Stimulated activated CD4-positive, alpha-beta T cell treated with anti-CD3 and anti-CD28 coated beads, Interleukin-1b, Interleukin-23, amount 100 ng/mL, for 48 hours (primary cell): ENCODE measurements around the gene FBXL13.
A peak's percentile ranks its signal among the peaks of the same experiment; 100 is the strongest.
"Not testable (repeated sequence)": the region's sequence is repeated elsewhere in the genome, so short reads cannot be mapped to it uniquely, and the experiment has no call there.

ENCODE experiments used
- DNase-seq: peaks from one replicate; pipeline ENCODE4 v3.0.0-alpha.2; 2020

The FBXL13 gene

DNA sequence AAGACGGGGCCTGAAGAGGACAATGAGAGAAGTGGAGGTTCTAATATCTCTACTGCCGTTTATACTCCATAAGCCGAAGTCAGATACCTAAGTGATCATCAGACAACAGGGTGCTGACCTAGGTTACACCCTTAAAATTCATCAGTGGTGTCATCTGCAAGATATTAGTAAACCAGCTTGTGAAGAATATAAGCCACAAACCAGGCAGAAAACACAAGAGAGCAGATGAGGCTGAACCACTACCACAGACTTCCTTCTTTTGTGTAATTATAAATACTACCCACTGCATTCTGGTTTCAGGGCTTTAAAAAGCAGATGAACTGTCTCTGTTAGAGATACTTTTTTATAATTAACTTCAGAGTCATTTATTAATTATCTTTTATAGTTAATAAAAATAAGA is 230.7 kb downstream of the FBXL13 start:
- no peak for DNase-seq

DNA sequence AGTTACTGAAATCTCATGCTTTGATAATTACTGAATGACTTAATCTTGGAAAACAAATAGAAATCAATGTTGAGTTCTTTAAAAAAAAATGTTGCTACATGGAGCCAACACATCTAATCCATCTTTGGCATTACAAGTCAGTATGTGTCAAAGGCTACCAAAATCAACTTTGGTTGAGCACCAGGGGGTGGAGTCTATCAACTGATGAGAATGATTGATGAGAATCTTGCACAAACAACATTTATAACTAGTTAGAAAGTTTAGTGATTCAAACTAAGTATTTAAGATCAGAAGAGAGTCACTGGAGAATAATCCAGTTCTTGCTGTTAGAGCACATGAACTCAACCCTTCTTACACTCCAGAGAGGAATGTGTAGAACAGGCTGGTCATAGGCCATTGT is 232.3 kb downstream of the FBXL13 start:
- no peak for DNase-seq

DNA sequence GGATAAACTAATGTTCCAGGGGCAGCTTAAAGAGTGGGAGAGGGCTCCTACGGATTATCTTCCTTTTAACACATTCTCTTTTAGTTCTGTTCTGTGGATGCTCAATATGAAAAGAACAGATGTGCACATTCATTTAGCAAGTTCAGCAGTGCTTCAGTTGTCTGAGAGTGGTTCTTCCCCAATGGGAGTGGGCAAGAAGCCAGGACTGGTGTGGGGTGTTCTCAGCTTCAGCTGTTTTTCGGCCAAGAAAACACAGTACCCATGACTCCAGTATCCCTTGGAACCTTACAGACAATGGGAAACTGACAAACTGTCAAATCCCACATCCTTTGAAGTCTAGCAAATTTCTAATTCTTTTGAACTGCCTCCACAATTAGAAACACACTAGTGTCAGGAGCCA is 233.3 kb downstream of the FBXL13 start:
- no peak for DNase-seq

DNA sequence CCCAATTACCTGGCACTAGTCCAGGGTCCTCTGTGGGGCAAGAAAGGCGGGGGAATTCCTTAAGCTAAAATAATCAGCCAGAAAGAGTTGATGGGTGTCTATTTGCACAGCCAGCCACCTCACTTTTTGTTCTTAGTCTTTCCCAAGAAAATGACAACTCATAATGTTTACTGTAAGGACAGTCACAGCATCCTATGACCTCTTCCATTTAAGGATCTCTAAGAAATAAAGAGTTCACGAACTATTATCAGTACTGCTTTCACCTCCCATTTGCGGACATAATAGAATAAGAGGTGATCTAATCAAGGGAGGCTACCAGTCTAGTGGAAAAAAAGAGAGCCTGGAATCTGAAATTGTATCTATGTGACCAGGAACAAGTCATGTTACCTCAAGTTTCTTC is 234.2 kb downstream of the FBXL13 start:
- no peak for DNase-seq

DNA sequence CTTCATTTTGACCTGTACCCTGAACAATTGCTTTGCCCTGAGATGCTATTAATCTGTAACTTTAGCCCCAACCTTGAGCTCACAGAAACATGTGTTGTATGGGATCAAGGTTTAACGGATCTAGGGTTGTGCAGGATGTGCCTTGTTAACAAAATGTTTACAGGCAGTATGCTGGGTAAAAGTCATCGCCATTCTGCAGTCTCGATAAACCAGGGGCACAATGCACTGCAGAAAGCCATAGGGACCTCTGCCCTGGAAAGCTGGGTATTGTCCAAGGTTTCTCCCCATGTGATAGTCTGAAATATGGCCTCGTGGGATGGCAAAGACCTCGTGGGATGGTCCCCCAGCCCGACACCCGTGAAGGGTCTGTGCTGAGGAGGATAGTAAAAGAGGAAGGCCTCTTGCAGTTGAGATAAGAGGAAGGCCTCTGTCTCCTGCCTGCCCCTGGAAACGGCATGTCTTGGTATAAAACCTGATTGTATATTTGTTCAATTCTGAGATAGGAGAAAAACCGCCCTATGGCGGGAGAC is 236.0 kb downstream of the FBXL13 start:
- DNase-seq = not testable (repeated sequence)

DNA sequence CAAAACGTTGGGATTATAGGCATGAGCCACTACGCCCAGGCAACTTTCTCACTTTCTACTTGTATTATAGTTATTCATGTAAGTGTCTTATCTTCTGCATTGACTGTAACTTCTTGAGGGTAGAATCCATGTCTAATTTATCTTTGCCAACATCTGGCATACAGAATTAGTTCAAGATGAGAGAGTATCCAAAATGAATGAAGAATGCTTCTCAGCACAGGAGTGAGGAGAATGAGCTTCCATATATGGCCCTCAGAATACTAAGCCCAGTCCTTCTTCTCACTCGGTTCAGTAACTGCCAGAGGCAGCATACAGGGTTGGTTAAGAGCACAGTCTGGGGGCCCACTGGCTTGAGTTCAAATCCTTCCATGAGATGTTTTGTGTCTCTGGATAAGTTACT is 236.8 kb downstream of the FBXL13 start:
- no peak for DNase-seq

DNA sequence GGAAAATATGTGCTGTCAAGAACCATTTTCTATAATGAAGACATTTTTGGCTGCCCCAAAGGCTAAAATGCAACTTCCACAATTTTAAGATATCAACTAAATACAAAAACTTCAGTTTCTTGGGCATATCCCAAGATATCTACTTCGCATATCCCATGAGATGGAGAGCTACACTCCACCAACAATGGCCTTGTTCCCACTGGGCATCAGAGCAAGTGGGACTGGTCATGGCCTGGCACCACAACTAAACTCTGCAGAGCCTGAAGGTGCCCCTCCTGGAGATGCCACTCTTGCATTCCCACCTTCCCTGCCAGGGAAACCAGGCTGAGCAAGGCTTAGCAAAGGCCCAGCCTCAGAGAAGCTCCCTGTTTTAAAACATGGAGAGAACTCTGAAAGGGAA is 237.6 kb downstream of the FBXL13 start:
- no peak for DNase-seq

DNA sequence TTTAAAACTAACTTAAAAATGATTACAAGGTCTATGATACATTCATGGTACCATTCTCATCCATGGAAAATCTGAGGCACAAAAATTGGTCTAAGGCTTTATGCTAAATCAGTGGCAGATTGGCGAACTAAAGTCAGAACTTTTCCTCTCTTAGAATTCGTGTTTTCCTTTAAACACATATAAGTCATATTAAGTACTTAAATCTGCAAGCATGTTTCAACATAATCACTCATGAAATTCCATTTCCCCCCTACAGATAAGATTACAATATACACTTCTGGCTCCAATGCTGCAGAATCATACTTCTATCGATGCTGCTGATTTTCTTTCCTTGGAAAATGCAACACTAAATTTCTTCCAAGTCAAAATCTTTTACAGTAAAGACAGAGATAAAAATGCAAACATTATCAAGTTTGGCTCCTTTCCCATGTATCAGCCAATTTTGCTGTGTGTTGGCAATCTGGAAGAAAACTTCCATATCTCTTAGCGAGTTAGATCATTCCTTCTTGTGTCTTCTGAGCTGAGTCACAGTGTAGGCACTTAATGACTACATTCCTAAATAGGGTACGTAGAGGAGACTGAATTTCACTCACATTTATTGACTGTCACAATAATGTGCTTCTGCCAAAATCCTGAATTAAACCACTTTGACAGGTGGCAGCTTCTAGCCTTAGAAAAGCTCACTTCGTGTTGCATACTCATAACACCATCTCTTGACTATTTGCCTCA is 238.2 kb downstream of the FBXL13 start:
- DNase-seq = no peak

DNA sequence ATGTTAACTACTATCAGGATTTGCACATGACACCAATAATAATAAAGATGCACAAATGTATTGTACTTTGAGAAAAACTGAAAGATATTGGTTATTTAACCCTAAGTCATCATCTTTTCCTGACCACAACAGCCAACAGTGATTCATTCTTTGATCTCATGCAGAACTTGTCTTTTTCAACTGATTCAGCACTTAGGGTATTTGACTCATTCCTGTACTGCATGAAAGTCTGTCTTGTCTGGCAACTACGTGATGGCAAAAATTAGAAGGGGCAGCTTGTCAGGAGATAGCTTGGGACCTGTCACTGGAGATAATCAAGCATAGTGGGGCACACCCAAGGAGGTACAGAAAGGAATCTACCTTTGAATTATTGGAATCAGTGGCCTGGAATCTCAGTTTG is 239.6 kb downstream of the FBXL13 start:
- peak; percentile 13 for DNase-seq

DNA sequence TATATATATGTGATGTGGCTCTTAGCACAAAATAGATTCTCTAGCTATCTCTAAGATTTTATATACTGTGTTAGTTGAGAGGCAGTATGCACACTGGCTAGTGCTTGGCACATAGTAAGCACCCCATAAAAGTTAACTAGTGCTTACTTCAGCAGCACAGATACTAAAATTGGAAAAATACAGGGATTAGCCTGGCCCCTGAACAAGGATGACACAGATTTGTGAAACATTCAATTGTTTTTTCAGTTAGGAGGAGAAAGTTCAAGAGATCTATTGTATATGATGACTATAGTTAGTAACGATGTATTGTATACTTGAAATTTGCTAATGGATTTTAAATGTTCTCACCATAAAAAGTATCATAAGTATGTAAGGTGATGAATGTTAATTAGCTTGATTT is 240.1 kb downstream of the FBXL13 start:
- DNase-seq = no peak

DNA sequence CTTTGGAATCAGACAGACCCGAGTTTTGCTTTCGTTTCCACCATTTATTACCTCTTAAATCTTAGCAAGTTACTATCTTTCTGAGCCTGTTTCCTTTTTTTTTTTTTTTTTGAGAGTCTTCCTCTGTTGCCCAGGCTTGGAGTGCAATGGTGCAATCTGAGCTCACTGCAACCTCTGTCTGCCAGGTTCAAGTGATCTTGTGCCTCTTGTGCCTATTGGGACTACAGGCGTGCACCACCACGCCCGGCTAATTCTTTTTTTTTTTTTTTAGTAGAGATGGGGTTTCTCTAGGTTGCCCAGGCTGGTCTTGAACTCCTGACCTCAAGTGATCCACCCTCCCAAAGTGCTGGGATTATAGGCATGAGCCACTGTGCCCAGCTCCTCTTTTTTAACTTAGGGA is 241.3 kb downstream of the FBXL13 start:
- no peak for DNase-seq

DNA sequence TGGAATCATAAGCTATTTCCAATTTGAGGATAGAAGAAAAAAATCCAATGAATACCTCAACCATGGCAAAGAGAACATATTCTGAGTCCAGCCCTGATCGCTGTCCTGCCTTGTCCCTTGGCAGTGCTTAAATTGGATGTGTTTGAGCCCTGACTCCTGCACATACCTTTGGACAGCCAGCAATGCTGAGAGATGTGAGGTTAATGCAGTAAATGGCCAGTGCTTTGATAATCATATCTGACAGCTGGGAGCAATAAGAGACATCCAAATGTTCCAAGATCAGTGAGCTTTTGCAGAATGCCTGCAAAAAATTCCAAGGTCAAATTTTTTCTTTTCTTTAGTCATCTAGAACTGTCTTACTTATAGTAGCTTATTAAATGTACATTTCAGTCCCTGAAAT is 241.9 kb downstream of the FBXL13 start:
- no peak for DNase-seq

DNA sequence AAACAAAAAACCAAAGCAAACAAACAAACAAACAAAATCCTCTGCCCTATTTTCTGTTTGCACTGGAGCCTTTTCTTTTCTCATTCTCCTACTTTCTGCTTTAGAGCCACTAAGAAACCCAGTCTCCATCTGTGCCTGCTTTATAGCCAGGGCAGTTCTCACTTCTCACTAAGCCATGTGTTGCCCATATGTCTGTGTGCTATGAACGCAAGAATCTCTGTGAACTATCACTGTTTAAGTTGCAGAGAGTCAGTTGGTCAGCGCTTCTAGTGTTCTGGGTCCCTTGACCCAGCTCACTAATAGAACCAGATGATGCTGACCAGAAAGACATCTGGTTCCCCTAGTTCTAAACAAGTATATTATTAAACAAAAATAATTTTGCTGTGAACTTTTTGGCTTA is 244.4 kb downstream of the FBXL13 start:
- DNase-seq = no peak

DNA sequence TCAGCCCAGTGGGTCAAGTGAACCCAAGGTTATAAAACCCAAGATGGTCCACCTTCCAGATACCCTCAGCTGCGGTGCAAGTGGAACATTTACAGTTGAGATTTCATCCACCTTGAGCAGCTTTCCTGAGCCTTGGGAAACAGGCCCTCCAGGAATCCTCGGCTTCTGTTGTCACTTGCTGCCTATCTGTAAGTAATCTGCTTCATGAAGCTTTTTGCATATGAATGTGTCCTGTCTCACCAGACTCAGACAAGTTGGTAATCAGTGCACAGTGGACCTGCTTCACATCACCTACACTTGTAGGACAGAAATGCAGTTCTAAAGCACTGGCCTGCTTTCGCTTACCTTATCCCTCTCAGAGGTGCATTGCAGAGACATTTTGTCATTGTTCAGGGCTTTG is 245.5 kb downstream of the FBXL13 start:
- no peak for DNase-seq

DNA sequence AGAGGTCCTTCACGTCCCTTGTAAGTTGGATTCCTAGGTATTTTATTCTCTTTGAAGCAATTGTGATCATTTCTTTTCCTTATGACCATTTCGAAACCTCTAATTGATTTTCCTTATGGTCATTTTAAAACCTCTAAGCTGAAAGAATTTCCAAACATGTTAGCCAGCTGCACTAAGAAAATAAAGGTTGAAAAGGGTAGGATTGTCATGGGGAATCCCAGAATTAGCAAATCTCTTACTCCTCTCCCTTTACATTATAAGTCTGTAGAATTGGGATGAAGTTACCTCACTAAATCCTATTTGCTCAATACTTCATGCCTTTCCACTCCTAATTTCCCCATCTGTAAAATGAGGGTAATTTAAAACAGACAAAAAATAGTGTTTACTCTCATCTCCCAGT is 246.3 kb downstream of the FBXL13 start:
- DNase-seq = no peak

DNA sequence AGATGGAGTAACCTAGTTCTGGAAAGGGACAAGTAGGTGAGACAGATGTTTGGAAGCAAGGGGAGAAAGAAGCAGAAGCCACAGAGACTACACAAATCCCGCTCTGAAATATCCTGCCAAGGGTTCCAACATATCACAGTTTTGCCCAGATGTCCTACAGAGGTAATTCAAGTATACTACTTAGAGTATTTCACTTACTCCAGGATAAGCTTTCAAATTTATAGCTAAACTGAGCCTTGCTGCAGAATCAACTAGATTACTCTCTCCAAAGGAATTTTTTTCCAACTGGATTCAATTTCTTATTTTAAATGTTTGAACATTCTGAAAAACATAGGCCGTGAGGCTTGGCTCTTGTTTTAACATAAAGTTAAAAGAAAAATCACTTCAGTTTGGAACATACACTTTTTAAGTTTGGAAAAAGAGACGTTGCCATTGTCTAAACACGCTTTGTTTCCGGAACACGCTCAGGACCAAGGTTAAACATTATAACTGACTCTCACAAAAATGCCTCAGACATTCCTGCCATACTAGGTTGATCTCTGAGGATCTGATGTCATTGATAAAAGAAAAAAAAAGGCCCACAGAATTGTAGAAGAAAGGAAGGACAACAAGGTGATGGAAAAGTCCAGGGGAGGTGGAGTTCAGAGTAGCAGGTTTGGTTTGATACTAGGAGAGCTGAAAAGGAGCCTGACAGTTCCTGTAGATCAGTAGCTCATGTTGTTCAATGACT is 251.0 kb downstream of the FBXL13 start:
- no peak for DNase-seq

DNA sequence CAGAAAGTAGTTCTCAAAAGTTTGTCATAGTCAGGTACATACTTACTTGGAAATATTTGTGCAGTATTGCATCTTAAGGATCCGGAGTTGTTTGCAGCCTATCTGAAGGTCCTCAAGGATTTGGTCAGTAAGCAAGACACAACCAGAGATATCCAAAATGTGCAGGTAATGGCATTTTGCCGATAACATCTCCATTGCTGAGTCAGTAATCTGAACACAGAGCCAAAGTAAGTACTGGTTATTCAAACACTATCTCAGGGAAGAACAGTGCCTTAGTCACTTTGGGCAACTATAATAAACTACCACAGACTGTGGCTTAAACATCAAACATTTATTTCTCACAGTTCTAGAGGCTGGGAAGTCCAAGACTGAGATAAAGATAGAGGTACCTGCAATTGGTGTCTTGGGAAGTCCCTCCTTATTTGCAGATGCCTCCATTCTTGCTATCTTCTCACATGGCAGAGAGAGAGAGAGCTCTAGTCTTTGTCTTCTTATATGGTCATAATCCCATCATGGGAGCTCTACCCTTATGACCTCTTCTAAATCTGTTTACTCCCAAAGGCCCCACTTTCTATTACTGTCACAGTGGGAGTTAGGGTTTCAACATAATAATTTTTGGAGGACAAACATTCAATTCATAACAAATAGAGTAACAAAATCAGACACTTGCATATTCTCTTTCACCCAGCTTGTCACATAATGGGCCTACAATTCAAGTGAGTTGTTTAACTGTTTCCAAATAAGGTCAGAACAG is 252.4 kb downstream of the FBXL13 start:
- no peak for DNase-seq

DNA sequence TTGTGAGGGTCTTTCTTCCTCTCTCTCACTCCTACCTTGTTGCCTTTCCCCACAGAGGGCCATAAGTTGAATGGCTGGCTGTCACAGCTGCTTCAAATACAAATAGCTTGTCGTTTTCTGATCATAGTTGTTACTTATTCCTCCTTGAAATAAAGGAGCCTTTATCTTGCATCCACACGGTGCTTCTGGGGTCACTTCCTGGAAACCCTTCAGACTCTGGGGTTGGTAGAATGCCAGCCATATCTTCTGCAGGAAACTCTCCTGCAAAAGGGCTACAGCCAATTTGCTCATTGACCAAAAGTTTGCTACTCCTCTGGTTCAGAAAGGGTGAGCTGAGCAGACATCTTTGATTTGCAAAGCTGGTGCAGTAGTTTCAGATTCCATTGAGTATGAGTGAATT is 255.4 kb downstream of the FBXL13 start:
- DNase-seq = no peak

DNA sequence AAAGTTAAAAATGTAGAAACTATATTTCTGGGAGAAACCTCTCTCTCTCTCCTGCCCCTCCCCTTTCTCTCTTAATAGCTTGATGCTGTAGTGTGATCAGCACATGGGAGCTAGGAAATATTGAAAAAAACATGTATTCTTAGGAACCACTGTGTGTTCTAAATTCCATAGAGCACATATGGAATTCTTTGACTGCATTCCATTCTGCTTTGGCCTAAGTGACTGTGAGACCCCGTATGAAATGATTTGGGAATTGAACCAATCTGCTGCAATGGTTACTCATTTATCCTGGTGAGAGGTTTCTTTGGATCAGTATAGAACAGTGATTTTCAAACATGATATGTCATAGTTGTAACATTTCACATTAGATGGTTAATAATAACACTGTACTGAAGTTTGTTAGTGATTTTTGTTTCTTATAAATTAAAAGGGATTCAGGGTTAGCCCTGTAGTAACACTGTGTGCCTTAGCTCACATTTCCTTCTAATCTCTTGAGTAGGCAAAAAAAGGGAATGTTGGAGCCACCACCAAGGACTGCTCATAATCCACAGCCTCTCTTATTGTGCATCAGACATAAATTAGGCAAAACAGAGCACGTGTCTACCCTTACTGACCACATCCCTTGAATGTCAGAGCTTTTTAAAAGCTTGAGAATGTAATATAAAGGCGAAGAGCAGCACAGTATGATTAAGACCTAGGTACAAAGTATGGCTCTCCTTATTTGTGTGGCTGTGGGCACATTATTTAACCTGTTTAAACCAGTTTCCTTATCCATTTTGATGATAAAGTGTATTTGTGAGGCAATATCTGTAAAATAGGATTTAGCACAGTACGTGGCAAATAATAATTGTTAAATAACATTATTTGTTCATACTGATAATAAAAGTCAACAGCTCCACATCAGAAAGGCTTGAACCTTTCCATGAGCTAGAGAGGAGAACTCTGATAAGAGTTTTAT is 256.7 kb downstream of the FBXL13 start:
- no peak for DNase-seq

DNA sequence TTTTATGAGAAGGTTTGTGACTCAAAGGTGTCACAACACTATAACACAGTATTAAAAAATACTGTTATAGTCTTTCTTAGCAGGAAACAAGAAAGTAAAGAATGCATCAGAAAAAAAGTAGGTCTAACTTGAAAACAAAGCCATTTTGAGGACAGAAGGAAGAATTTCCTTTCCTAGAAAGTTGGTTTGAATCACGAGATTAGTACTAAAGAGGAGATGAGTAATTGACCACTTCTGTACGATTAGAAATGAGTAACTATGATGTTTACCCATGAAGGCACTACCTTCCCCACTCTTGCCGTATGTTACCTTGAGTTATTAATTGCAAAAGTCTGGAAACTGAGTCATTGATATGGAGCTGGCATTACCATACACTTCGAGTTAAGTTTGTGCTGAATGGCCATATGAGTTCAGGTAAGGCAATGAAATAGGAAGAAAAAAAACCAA is 260.5 kb downstream of the FBXL13 start:
- DNase-seq = no peak

DNA sequence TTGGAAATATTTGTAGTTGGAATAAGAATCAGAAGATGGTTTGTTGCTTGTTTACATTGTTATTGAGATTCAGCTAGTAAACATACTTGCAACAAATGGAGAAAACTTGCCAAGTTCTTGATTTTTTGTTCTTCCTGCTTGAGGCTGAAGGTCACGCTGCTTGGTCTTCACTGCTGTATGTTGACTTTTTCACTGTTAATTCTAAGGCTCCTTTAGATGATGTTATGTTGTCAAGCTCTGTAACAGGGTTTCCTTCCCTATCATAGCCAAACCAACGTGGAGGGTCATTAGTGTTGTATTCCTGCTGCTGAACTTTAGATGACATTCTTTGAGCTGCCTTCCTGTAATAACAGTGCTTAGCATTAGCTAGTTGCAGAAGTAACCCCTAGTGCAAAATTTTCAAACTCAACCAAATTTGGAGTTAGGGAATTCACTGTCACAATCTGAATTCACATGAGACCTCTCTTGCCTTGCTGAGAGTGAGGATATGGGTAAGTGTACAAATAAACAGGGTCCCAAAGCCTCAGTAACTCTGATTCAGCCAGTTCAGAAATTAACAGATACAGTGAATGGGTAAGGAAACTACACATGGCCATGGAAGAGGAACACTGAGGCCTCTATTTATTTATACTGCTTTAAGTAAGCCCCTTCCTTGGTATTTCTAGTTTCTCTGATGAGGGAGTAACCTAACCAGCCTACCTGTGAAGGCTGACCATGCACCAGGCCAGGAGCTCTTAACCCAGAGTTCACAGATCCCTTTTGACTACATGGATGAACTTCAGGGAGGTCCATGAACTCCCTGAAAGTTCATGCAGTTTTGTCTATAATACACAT is 261.2 kb downstream of the FBXL13 start:
- no peak for DNase-seq
